HG03354 (cell line): ENCODE measurements around the gene ESAM.

Experiments used
- ATAC-seq: cut with Tn5 transposase; IDR thresholded peaks from one replicate; pipeline ENCODE4 v1.9.1; 2021; ENCODE audit warnings: mild to moderate bottlenecking; ENCODE audit not compliant: unreplicated experiment, poor library complexity, severe bottlenecking

Gene ESAM

GRCh38 chr11:124762105-124762623 lies at the start of gene ESAM:
ESAM (minus strand) TSS chr11:124762290; CDS start chr11:124762154, 136 bp downstream.
- ATAC-seq: peak; percentile 57

GRCh38 chr11:124811399-124812125 lies 49.5 kb upstream of the ESAM start:
- ATAC-seq: no peak

DNA sequence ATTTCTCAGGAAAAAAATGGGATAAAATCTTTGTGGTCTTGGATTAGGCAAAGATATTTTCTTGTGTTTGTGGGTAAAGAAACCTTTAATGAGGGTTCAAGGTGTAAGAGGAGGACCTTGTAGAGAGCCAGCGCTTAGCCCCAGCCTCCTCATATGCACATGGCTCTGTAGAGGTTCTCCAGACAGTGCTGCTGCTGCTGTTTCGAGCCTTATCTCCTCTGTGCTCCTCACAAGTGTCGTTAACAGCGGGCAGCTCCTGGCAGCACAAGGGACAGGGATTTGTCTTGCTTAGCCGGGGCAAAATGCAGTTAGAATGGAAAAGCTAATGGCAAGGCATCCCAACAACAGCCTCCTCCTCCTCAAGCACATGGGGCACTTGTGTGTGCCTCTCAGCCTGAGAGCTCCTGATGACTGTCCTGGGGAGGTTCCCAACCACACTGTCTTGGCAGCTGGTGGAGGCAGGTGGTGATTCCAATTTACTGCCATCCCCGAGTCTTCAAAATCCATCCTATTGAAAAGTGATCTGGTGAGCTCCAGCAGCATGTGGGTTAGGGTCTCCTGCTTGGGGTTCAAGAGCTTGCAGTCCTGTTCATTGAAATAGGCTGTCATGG lies 45.7 kb upstream of the ESAM start:
- ATAC-seq: no peak

GRCh38 chr11:124807201-124807600 lies 45.1 kb upstream of the ESAM start:
- ATAC-seq: no peak

DNA sequence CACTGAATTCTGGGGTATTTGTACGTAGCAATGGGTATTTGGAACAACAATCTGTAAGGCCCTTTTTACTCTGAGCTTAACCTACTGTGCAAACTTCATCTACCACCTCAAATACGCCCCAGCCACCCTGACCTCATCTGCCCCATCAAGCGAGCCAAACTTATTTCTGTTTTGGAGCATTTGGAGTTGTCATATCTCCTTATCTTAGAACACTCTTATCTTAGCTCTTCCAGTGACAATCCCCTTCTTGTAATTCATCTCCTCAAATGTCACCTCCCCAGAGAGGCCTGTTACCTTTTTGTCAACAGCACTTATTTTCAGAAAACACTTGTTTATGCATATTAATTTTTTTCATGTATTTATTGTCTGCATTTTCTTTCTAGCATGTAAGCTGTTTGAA lies 42.8 kb upstream of the ESAM start:
- ATAC-seq: no peak

GRCh38 chr11:124801636-124802312 lies 39.7 kb upstream of the ESAM start:
- ATAC-seq: no peak

DNA sequence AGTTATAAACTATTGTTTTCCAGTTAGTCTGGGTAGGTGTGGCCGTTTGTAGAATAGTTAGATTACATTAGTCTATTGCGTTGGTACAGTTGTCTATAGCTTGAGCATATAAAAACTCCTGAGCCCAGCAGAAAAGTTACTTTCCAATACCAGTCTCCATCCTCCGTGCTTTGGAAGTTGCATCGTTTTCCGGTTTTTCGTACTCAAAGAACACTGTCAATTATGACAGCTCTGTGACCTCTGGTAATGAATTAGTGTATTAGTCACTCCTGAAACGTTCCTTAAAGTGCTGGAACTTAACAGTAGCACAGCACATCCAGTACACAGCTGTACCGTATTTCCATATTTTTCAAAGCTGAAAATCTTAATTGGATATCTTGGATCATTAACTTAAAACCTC lies 38.9 kb upstream of the ESAM start:
- ATAC-seq: no peak

- ATAC-seq: peak; percentile 93
Observed at GRCh38 chr11:124800226-124800929, 38.3 kb upstream of the ESAM start, which contains the start of gene MSANTD2. MSANTD2 (minus strand) TSS chr11:124800406; CDS start chr11:124800380, 26 bp downstream.

DNA sequence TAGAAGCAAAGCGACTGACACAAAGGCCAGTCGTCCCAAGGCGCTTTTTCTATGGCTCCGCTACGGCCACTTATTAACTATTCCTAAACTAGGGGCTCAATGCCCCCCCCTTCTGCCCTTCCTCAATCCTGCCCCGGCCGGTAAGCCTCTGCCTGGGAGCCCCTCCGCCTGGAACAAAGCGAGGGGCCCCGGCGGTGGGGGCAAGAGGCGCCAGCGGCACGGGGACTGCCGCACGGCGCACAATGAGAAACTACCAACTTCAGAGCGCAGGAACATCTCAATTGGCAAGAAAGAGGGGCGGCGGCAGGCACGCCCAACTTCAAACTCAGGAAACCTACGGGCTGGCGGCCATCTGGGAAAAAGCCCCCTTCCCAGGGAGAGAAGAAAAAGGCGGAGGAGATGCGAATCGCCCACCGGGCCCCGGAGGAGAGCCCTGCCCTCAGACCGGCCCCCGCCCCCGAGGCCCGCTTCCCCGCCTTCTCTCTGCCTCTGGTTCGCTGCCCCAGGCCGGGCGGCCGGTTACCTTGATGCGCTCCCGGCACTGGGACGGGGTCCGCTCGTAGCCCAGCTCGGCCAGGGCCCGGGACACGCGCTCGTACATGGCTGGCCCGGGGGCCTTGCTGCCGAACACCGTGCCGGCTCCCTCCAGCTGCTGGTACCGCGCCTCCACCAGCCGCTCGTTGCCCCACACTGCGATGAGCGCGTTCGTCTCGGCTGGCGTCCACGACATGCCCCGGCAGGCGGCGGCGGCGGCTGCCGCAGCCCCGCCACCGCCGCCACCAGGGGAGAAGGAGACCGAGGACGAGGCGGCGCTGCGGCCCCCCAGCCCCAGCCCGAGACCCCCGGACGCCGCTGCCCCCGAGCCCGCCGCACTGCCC lies 37.5 kb upstream of the ESAM start:
- ATAC-seq: peak; percentile 53

- ATAC-seq: peak; percentile 16
Observed at GRCh38 chr11:124798991-124799347, 36.9 kb upstream of the ESAM start.

DNA sequence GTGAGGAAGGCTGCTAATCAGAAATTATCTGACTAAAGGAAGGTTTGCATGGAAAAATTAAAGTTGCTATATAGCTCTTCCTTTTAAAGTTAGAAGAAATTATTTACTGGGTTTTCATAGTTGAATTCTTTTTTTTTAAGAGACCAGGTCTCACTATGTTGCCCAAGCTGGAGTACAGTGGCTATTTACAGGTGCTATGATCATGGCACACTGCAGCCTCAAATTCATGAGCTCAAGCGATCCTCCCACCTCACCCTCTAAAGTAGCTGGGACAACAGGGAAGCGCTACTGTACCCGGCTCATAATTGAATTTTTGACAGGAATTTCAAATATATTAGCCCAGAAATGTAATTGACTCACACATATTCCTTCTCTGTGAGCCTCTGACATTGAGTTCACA lies 34.2 kb upstream of the ESAM start:
- no peak for ATAC-seq

DNA sequence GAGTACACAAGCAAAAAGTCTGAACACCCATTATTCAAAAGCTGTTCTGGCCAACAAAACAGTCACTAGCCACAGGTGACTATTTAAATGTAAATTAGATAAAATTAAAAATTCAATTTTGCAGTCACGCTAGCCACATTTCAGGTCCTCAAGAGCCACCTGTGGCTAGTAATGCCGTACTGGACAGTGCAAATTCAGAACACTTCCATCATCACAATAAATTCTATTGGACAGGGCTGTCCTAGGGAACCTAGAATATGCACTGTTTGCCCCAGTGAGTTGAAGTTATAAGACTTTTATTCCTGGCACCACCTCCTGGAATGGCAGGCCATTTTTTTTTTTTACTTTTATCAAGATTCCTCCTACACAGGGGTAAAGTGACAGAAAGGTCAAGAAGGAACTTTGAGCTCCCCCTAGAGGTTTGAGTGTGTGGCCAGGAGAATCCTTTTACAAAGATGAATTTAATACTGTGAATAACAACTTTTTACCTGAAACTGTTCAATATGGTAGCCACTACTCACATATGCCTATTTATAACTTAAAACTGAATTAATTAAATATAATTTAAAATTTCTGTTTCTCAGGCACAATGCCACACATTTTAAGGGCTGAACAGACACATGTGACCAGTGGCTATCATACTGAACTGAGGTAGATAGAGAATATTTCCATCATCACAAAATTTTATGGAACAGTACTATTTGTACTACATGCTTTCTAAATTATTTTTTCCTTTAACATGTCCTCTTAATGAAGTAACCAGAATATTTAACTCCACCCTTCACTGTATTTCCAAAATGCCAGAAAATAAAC lies 31.6 kb upstream of the ESAM start:
- peak; percentile 63 for ATAC-seq

DNA sequence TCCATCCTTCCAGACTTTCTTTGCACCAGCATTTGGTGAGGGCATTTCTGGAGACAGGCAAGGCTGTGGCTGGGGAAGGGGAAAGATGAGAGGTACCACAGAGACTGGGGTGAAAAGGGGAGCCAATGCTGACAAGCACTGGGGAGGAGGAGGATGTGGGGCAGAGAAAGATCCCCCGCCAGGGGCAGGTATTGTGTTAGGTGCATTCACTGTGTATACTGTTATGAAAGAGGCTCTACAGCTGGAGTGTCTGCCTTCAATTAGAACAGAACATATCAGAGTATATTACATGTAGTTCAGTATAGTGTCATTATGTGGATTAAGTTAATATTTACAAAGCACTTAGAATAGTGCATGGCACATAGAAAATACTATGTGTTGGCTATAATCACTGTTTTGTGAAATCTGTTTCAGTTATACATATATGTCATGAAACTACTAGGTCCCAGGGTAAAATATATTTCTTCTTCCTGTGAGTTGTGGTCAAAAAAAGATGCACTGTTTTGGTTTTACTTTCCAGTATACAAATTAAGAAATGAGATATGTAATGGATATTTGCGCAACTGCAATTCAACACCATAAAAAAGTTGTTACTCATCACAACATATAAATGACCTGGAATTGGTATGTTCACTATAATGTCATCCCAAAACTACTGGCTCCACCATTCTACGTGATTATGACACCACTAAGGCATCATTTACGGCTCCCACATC lies 29.7 kb upstream of the ESAM start:
- ATAC-seq: peak; percentile 87

GRCh38 chr11:124788521-124788920 lies 26.4 kb upstream of the ESAM start:
- no peak for ATAC-seq

DNA sequence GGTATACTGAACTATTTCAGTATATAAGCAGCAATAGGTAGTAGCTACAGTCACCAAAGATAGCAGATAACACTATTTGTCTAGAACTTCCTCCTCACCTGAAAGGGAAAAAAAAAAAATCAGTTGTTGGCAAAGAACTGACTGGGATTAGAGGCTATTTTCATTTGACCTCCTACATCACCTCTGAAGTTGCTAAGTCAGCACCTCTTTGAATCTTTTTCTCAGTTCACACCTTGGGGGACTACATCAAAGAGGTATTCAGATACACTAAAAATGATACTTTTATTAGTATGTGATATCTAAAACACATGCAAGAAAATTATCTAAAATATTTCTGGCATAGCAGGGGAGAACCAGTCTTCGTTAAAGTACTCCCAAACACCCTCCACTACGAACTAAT lies 22.0 kb upstream of the ESAM start:
- ATAC-seq: no peak

DNA sequence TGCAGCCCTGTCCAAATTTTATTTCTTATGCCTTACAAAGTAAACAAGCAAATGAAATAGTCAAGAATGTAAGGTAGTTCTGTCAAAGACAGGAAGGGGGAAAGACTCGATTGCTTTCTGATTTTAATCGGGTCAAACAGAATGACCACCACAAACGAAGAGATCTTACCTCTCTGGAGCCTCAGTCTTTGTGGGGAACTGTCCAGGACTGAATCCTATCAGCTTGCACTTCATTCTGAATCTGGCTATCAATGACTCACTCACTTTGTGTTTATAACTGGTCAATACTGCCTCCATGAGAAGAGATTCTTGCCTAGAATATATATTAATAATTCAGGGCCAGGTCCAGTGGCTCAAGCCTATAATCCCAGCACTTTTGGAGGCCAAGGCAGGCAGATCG lies 20.9 kb upstream of the ESAM start:
- no peak for ATAC-seq

GRCh38 chr11:124779568-124779967 lies 17.5 kb upstream of the ESAM start:
- ATAC-seq: no peak

DNA sequence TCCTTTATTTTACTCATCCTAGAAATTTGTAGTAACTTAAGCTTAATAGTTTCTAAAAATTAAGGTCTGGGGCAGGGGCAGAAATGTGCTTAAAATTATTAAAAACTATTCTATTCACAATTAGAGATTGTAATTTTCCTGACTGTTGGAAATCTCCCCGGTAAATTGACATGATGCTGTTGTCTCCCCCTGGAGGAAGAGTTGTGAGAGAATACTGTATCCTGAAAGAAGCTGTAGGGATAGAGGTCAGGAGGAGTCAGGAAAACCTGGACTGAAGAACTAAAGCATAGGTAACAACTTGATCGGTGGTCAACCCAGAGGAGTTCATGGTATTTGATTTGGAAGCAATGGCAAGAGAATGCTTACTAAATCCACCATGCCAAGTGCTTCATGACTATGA lies 16.2 kb upstream of the ESAM start:
- ATAC-seq: no peak
